ENCODE data around the gene GPR15LG.

DNA sequence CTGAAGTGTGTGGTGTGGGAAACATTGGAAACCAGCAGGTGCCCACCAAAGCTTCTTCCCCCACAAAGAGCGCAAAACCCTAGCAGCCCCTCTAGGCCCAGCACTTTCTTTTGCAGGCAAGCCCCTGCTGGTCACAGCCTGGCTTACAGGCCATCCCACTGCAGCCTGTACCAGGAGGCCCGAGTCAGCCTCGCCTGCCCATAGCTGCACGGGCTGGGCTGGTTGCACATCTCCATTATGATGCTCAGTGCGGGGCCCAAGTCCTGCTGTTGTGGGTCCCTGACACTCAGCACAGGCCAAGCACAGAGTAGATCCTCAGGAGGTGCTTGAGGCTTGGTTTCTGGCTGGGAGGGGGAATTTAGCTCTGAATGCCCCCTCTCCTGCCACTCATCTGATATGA, 28.7 kb downstream of the GPR15LG start:
- TF ChIP-seq, protein P1, sequence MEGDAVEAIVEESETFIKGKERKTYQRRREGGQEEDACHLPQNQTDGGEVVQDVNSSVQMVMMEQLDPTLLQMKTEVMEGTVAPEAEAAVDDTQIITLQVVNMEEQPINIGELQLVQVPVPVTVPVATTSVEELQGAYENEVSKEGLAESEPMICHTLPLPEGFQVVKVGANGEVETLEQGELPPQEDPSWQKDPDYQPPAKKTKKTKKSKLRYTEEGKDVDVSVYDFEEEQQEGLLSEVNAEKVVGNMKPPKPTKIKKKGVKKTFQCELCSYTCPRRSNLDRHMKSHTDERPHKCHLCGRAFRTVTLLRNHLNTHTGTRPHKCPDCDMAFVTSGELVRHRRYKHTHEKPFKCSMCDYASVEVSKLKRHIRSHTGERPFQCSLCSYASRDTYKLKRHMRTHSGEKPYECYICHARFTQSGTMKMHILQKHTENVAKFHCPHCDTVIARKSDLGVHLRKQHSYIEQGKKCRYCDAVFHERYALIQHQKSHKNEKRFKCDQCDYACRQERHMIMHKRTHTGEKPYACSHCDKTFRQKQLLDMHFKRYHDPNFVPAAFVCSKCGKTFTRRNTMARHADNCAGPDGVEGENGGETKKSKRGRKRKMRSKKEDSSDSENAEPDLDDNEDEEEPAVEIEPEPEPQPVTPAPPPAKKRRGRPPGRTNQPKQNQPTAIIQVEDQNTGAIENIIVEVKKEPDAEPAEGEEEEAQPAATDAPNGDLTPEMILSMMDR (IDR thresholded peaks at IDR 0.05; ENCODE audit: low read length): no peak
- TF ChIP-seq EZH2 (IDR thresholded peaks at IDR 0.05; ENCODE audit: borderline replicate concordance, low read length): no peak
